PC-3 (cell line): ENCODE results near the gene GTF3C4.

Source experiments
- CTCF ChIP-seq: fragments of 300-600 bp; sonication (generic); conservative IDR thresholded peaks from 2 replicates; pipeline ENCODE4 v1.5.1; 2017; ENCODE audit warnings: antibody characterized with exemption, low read depth, mild to moderate bottlenecking, low read length
- EZH2 ChIP-seq: fragments of 300-600 bp; sonication (generic); IDR thresholded peaks from one replicate; pipeline ENCODE4 v1.6.1; 2017; ENCODE audit warnings: antibody characterized with exemption, mild to moderate bottlenecking, low read length; ENCODE audit not compliant: unreplicated experiment
- EZH2phosphoT487 ChIP-seq: fragments of 300-600 bp; sonication (generic); IDR thresholded peaks from 2 replicates; pipeline ENCODE4 v1.6.1; 2018; ENCODE audit warnings: mild to moderate bottlenecking, antibody characterized with exemption, low read length, borderline replicate concordance

- TF ChIP-seq CTCF: no peak
- no peak for TF ChIP-seq EZH2
- no peak for TF ChIP-seq EZH2phosphoT487
Observed at GRCh38 chr9:132646726-132647125, 23.5 kb upstream of the GTF3C4 start.
